HepG2 (cell line): ENCODE results near the gene CTNNBL1. TPM values are rescaled to one million over a fixed set of nuclear protein-coding genes. Genes with fewer than 3 reads are reported as not detected.

ENCODE experiments used
- FLYWCH1 ChIP-seq: sonication (generic); formaldehyde crosslinking; IDR thresholded peaks from 2 replicates; pipeline ENCODE4 v1.8.1; 2023; ENCODE audit warnings: mild to moderate bottlenecking, missing genetic modification reagents
- FOXA1 ChIP-seq, 2 experiments: fragments of 450-650 bp in 1 of 2; sonication (generic) in 1 of 2; formaldehyde crosslinking in 1 of 2; IDR thresholded peaks; 2 replicates each; pipeline versions ENCODE4 v1.4.0 to v1.6.1; 2016 to 2020; ENCODE audit warnings: missing genetic modification reagents in 1 of 2
- NFKBIZ ChIP-seq: IDR thresholded peaks from 2 replicates; pipeline ENCODE4 v1.6.1; 2018; ENCODE audit warnings: missing genetic modification reagents, missing compliant biosample characterization
- ZC3H4 ChIP-seq: sonication (generic); formaldehyde crosslinking; IDR thresholded peaks from 2 replicates; pipeline ENCODE4 v1.4.0; 2020; ENCODE audit warnings: missing genetic modification reagents, borderline replicate concordance
- ZFP62 ChIP-seq: sonication (generic); formaldehyde crosslinking; IDR thresholded peaks from 2 replicates; pipeline ENCODE4 v1.4.0; 2020; ENCODE audit warnings: missing genetic modification reagents
- ZFX ChIP-seq: sonication (generic); formaldehyde crosslinking; IDR thresholded peaks from 2 replicates; pipeline ENCODE4 v1.4.0; 2020; ENCODE audit warnings: mild to moderate bottlenecking, low read depth, missing genetic modification reagents, moderate library complexity
- ZNF136 ChIP-seq: sonication (generic); formaldehyde crosslinking; IDR thresholded peaks from 2 replicates; pipeline ENCODE4 v1.8.1; 2022; ENCODE audit warnings: low read depth, mild to moderate bottlenecking, moderate library complexity, missing genetic modification reagents
- ZNF282 ChIP-seq: fragments of 450-650 bp; IDR thresholded peaks from 2 replicates; pipeline ENCODE4 v1.6.1; 2018; ENCODE audit not compliant: partially characterized antibody
- polyA plus RNA-seq, 8 experiments: library from polyadenylated mRNA; depleted of rRNA in 3 of 8; stranded (reverse) in 7 of 8; unstranded in 1 of 8; fragments of >200 nt; fragmentation: Illumina TruSeq in 4 of 8; extraction: Trizol in 4 of 8; gene quantifications; 2 replicates each; pipeline versions ENCODE4 v1.2.1 to v1.2.3, GENCODE V29; 2011 to 2016; ENCODE audit warnings: low read depth in 4 of 8, missing spikeins in 1 of 8, mixed read lengths in 1 of 8; ENCODE audit not compliant: insufficient read depth in 1 of 8
- total RNA-seq, 5 experiments: library from RNA; depleted of rRNA; stranded (reverse); fragments of >200 nt; fragmentation: Illumina TruSeq; extraction: Trizol; gene quantifications; 2 replicates each; pipeline ENCODE4 v1.2.3, GENCODE V29; 2016; ENCODE audit warnings: low read depth in 1 of 5
- TF ChIP-seq, protein P1 (sequence below): sonication (generic); formaldehyde crosslinking; IDR thresholded peaks from 2 replicates; pipeline ENCODE4 v1.8.1; 2023; ENCODE audit warnings: mild to moderate bottlenecking, missing genetic modification reagents, borderline replicate concordance
- TF ChIP-seq, protein P2 (sequence below): sonication (generic); formaldehyde crosslinking; IDR thresholded peaks from 2 replicates; pipeline ENCODE4 v1.8.0; 2023; ENCODE audit warnings: mild to moderate bottlenecking, missing genetic modification reagents
- TF ChIP-seq, protein P3 (sequence below): IDR thresholded peaks from 2 replicates; pipeline ENCODE4 v1.6.1; 2016; ENCODE audit warnings: low read depth, missing genetic modification reagents, missing compliant biosample characterization
- TF ChIP-seq, protein P4 (sequence below): sonication (generic); formaldehyde crosslinking; IDR thresholded peaks from 2 replicates; pipeline ENCODE4 v1.4.0; 2020; ENCODE audit warnings: mild to moderate bottlenecking, missing genetic modification reagents

The CTNNBL1 gene
- total and polyA plus RNA-seq, 2 of the 13 experiments (the other 11 are each of a cell fraction or from before 2014, with no cell fraction given), result 49.3 to 94.6 TPM

DNA sequence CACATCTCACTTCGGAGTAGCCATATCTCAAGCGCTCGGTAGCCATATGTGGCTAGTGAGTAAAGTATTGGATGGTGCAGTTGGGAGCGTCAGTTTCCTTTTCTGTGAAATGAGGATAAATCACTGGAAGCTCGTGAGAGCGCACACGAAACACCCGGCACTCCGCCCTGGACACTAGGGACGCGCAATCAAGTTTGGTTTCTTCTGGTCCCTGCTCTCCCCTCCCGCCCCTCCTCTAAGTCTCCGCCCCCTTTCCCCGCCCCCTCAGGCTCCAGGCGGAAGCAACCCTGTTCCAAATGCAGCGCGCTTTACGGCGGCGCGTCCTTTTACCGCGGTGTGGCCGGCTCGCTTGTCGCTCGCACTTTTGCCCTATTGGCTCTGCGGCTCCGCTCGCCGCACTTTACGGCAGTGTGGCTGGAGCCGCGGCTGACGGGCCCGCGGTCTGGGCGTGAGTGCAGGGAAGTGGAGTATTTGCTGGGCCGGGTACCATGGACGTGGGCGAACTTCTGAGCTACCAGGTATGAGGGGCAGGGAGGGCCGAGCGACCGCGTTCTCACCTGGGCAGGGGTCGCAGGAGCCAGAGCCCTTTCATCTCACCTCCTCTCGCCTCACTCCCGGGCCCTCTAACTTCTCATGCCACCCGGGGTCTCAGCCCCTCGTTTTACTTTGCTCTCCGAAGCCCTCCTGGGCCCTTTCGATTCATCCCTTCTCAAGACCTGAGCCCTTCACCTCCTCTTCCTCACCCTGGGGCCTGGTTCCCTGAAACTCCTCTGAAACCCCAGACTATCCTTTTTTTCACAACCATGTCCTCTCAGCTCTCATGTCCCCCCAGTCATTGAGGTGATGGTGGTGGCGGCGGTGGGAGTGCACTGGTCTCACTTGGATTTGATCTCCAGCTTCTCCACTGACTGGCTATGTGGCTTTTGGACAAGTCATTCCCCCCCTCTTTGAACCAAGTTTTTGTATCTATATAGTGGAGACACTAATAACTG lies at the start of gene CTNNBL1 (continued):
- TF ChIP-seq, protein P1, sequence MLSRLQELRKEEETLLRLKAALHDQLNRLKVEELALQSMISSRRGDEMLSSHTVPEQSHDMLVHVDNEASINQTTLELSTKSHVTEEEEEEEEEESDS (CRISPR knock-in tag), result no peak
- TF ChIP-seq NFKBIZ (peak; percentile 70), FOXA1 (IDR thresholded peaks at IDR 0.05) (no peak), FOXA1 (CRISPR knock-in tag; IDR thresholded peaks at IDR 0.05) (peak; percentile 53), ZNF136 (CRISPR knock-in tag) (peak; percentile 87; the same call in 1 of the 2 replicates), ZFP62 (CRISPR knock-in tag) (0 out of 2 replicates have a peak, but pooled peaks have one; percentile 62), FLYWCH1 (no peak), ZFX (peak; percentile 99), ZNF282 (no peak), ZC3H4 (CRISPR knock-in tag) (no peak; the same call in 1 of the 2 replicates)
- TF ChIP-seq, protein P2, sequence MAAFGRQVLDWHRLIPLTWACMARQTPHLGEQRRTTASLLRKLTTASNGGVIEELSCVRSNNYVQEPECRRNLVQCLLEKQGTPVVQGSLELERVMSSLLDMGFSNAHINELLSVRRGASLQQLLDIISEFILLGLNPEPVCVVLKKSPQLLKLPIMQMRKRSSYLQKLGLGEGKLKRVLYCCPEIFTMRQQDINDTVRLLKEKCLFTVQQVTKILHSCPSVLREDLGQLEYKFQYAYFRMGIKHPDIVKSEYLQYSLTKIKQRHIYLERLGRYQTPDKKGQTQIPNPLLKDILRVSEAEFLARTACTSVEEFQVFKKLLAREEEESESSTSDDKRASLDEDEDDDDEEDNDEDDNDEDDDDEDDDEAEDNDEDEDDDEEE, result peak; percentile 74; the same call in 1 of the 2 replicates
- TF ChIP-seq, protein P3, sequence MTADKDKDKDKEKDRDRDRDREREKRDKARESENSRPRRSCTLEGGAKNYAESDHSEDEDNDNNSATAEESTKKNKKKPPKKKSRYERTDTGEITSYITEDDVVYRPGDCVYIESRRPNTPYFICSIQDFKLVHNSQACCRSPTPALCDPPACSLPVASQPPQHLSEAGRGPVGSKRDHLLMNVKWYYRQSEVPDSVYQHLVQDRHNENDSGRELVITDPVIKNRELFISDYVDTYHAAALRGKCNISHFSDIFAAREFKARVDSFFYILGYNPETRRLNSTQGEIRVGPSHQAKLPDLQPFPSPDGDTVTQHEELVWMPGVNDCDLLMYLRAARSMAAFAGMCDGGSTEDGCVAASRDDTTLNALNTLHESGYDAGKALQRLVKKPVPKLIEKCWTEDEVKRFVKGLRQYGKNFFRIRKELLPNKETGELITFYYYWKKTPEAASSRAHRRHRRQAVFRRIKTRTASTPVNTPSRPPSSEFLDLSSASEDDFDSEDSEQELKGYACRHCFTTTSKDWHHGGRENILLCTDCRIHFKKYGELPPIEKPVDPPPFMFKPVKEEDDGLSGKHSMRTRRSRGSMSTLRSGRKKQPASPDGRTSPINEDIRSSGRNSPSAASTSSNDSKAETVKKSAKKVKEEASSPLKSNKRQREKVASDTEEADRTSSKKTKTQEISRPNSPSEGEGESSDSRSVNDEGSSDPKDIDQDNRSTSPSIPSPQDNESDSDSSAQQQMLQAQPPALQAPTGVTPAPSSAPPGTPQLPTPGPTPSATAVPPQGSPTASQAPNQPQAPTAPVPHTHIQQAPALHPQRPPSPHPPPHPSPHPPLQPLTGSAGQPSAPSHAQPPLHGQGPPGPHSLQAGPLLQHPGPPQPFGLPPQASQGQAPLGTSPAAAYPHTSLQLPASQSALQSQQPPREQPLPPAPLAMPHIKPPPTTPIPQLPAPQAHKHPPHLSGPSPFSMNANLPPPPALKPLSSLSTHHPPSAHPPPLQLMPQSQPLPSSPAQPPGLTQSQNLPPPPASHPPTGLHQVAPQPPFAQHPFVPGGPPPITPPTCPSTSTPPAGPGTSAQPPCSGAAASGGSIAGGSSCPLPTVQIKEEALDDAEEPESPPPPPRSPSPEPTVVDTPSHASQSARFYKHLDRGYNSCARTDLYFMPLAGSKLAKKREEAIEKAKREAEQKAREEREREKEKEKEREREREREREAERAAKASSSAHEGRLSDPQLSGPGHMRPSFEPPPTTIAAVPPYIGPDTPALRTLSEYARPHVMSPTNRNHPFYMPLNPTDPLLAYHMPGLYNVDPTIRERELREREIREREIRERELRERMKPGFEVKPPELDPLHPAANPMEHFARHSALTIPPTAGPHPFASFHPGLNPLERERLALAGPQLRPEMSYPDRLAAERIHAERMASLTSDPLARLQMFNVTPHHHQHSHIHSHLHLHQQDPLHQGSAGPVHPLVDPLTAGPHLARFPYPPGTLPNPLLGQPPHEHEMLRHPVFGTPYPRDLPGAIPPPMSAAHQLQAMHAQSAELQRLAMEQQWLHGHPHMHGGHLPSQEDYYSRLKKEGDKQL (CRISPR knock-in tag), result peak; percentile 50; the same call in 1 of the 2 replicates
- TF ChIP-seq, protein P4, sequence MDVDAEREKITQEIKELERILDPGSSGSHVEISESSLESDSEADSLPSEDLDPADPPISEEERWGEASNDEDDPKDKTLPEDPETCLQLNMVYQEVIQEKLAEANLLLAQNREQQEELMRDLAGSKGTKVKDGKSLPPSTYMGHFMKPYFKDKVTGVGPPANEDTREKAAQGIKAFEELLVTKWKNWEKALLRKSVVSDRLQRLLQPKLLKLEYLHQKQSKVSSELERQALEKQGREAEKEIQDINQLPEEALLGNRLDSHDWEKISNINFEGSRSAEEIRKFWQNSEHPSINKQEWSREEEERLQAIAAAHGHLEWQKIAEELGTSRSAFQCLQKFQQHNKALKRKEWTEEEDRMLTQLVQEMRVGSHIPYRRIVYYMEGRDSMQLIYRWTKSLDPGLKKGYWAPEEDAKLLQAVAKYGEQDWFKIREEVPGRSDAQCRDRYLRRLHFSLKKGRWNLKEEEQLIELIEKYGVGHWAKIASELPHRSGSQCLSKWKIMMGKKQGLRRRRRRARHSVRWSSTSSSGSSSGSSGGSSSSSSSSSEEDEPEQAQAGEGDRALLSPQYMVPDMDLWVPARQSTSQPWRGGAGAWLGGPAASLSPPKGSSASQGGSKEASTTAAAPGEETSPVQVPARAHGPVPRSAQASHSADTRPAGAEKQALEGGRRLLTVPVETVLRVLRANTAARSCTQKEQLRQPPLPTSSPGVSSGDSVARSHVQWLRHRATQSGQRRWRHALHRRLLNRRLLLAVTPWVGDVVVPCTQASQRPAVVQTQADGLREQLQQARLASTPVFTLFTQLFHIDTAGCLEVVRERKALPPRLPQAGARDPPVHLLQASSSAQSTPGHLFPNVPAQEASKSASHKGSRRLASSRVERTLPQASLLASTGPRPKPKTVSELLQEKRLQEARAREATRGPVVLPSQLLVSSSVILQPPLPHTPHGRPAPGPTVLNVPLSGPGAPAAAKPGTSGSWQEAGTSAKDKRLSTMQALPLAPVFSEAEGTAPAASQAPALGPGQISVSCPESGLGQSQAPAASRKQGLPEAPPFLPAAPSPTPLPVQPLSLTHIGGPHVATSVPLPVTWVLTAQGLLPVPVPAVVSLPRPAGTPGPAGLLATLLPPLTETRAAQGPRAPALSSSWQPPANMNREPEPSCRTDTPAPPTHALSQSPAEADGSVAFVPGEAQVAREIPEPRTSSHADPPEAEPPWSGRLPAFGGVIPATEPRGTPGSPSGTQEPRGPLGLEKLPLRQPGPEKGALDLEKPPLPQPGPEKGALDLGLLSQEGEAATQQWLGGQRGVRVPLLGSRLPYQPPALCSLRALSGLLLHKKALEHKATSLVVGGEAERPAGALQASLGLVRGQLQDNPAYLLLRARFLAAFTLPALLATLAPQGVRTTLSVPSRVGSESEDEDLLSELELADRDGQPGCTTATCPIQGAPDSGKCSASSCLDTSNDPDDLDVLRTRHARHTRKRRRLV (CRISPR knock-in tag), result peak; percentile 70
